HepG2 (cell line): ENCODE data around the gene POU2AF2. TPM values are rescaled to one million over a fixed set of nuclear protein-coding genes. Genes with fewer than 3 reads are reported as not detected.

ENCODE experiments used
- CTCF ChIP-seq: sonication (generic); formaldehyde crosslinking; IDR thresholded peaks from 2 replicates; pipeline ENCODE4 v1.5.0; 2020; ENCODE audit warnings: mild to moderate bottlenecking, missing genetic modification reagents, moderate library complexity
- HNF4A ChIP-seq: sonication (generic); formaldehyde crosslinking; IDR thresholded peaks from 2 replicates; pipeline ENCODE4 v1.4.0; 2020; ENCODE audit warnings: missing genetic modification reagents
- JDP2 ChIP-seq: sonication (generic); formaldehyde crosslinking; IDR thresholded peaks from 2 replicates; pipeline ENCODE4 v1.8.1; 2022; ENCODE audit warnings: missing genetic modification reagents, borderline replicate concordance
- NAIF1 ChIP-seq: sonication (generic); formaldehyde crosslinking; IDR thresholded peaks from 2 replicates; pipeline ENCODE4 v1.5.0; 2020; ENCODE audit warnings: mild to moderate bottlenecking, missing genetic modification reagents, borderline replicate concordance
- NCOA5 ChIP-seq: sonication (generic); formaldehyde crosslinking; IDR thresholded peaks from 2 replicates; pipeline ENCODE4 v1.4.0; 2020; ENCODE audit warnings: missing genetic modification reagents
- NR2F2 ChIP-seq: IDR thresholded peaks from 2 replicates; pipeline ENCODE4 v1.6.1; 2012; ENCODE audit warnings: low read depth, inconsistent platforms, borderline replicate concordance
- RBAK ChIP-seq: sonication (generic); formaldehyde crosslinking; IDR thresholded peaks from 2 replicates; pipeline ENCODE4 v1.5.1; 2020; ENCODE audit warnings: mild to moderate bottlenecking, missing genetic modification reagents
- REXO4 ChIP-seq: sonication (generic); formaldehyde crosslinking; IDR thresholded peaks from 2 replicates; pipeline ENCODE4 v1.8.0; 2022; ENCODE audit warnings: missing genetic modification reagents, mild to moderate bottlenecking, borderline replicate concordance
- RXRB ChIP-seq: IDR thresholded peaks from 2 replicates; pipeline ENCODE4 v1.6.1; 2016; ENCODE audit warnings: borderline replicate concordance, missing genetic modification reagents, missing compliant biosample characterization
- SAP130 ChIP-seq: IDR thresholded peaks from 2 replicates; pipeline ENCODE4 v1.6.1; 2016; ENCODE audit warnings: low read depth
- SMARCC2 ChIP-seq: fragments of 450-650 bp; IDR thresholded peaks from 2 replicates; pipeline ENCODE4 v1.6.1; 2017; ENCODE audit warnings: antibody characterized with exemption, mild to moderate bottlenecking
- SNRNP70 ChIP-seq: fragments of 200-400 bp; formaldehyde crosslinking; IDR thresholded peaks from 2 replicates; pipeline ENCODE4 v1.6.1; 2017; ENCODE audit warnings: mild to moderate bottlenecking, low read depth, low read length, moderate library complexity
- SRSF4 ChIP-seq: fragments of 200-400 bp; formaldehyde crosslinking; IDR thresholded peaks from one replicate; pipeline ENCODE4 v1.6.1; 2018; ENCODE audit warnings: mild to moderate bottlenecking, low read depth, low read length, moderate library complexity; ENCODE audit not compliant: poor library complexity, severe bottlenecking
- TEAD3 ChIP-seq: optimal IDR thresholded peaks from 2 replicates; pipeline ENCODE3; 2016; ENCODE audit warnings: borderline replicate concordance
- THAP7 ChIP-seq: sonication (generic); formaldehyde crosslinking; IDR thresholded peaks from 2 replicates; pipeline ENCODE4 v1.8.1; 2023; ENCODE audit warnings: mild to moderate bottlenecking, missing genetic modification reagents
- ZBTB2 ChIP-seq: sonication (generic); formaldehyde crosslinking; IDR thresholded peaks from 2 replicates; pipeline ENCODE4 v1.8.0; 2022; ENCODE audit warnings: low read depth, missing genetic modification reagents
- ZBTB20 ChIP-seq: sonication (generic); formaldehyde crosslinking; IDR thresholded peaks from 2 replicates; pipeline ENCODE4 v1.8.1; 2023; ENCODE audit warnings: missing genetic modification reagents, low read depth, mild to moderate bottlenecking, borderline replicate concordance
- ZFP36L2 ChIP-seq: sonication (generic); formaldehyde crosslinking; IDR thresholded peaks from 2 replicates; pipeline ENCODE4 v1.4.0; 2020; ENCODE audit warnings: missing genetic modification reagents
- ZNF256 ChIP-seq: sonication (generic); formaldehyde crosslinking; conservative IDR thresholded peaks from 2 replicates; pipeline ENCODE4 v1.4.0; 2020; ENCODE audit warnings: missing genetic modification reagents
- ZNF275 ChIP-seq: sonication (generic); formaldehyde crosslinking; IDR thresholded peaks from 2 replicates; pipeline ENCODE4 v1.8.0; 2022; ENCODE audit warnings: missing genetic modification reagents, mild to moderate bottlenecking, inconsistent platforms, borderline replicate concordance
- ZNF569 ChIP-seq: sonication (generic); formaldehyde crosslinking; IDR thresholded peaks from 2 replicates; pipeline ENCODE4 v1.5.0; 2020; ENCODE audit warnings: mild to moderate bottlenecking, missing genetic modification reagents, moderate library complexity, borderline replicate concordance
- ZNF580 ChIP-seq: IDR thresholded peaks from 2 replicates; pipeline ENCODE4 v1.6.1; 2016; ENCODE audit warnings: low read depth, borderline replicate concordance
- ZNF614 ChIP-seq: IDR thresholded peaks from 2 replicates; pipeline ENCODE4 v1.6.1; 2018; ENCODE audit warnings: missing biosample characterization, missing genetic modification reagents, inconsistent platforms, borderline replicate concordance
- ZNF724P ChIP-seq: sonication (generic); formaldehyde crosslinking; IDR thresholded peaks from 2 replicates; pipeline ENCODE4 v1.8.0; 2022; ENCODE audit warnings: missing genetic modification reagents, borderline replicate concordance
- ZSCAN22 ChIP-seq: sonication (generic); formaldehyde crosslinking; IDR thresholded peaks from 2 replicates; pipeline ENCODE4 v1.4.0; 2020; ENCODE audit warnings: mild to moderate bottlenecking, missing genetic modification reagents
- ZSCAN25 ChIP-seq: sonication (generic); formaldehyde crosslinking; IDR thresholded peaks from 2 replicates; pipeline ENCODE4 v1.8.0; 2022; ENCODE audit warnings: mild to moderate bottlenecking, missing genetic modification reagents
- polyA plus RNA-seq, 8 experiments: library from polyadenylated mRNA; depleted of rRNA in 3 of 8; stranded (reverse) in 7 of 8; unstranded in 1 of 8; fragments of >200 nt; fragmentation: Illumina TruSeq in 4 of 8; extraction: Trizol in 4 of 8; gene quantifications; 2 replicates each; pipeline versions ENCODE4 v1.2.1 to v1.2.3, GENCODE V29; 2011 to 2016; ENCODE audit warnings: low read depth in 4 of 8, missing spikeins in 1 of 8, mixed read lengths in 1 of 8; ENCODE audit not compliant: insufficient read depth in 1 of 8
- total RNA-seq, 5 experiments: library from RNA; depleted of rRNA; stranded (reverse); fragments of >200 nt; fragmentation: Illumina TruSeq; extraction: Trizol; gene quantifications; 2 replicates each; pipeline ENCODE4 v1.2.3, GENCODE V29; 2016; ENCODE audit warnings: low read depth in 1 of 5

POU2AF2 gene
- total and polyA plus RNA-seq, 2 of the 13 experiments (the other 11 are each of a cell fraction or from before 2014, with no cell fraction given) = 0.11 TPM; not detected in 1

GRCh38 chr11:111330234-111330893 is 84.8 kb downstream of the POU2AF2 start (continued):
- TF ChIP-seq SMARCC2 (no peak), ZFP36L2 (no peak), ZNF275 (CRISPR knock-in tag) (no peak), SAP130 (no peak), SRSF4 (no peak), RBAK (CRISPR knock-in tag) (no peak), TEAD3 (CRISPR knock-in tag) (peak; percentile 56), ZBTB2 (no peak), REXO4 (no peak), ZNF724P (no peak), ZNF256 (CRISPR knock-in tag) (no peak), CTCF (CRISPR knock-in tag) (no peak), JDP2 (no peak), HNF4A (peak; percentile 88), ZSCAN25 (no peak), THAP7 (CRISPR knock-in tag) (no peak), NCOA5 (CRISPR knock-in tag) (no peak), ZBTB20 (CRISPR knock-in tag) (no peak), ZNF614 (CRISPR knock-in tag) (no peak), ZNF569 (CRISPR knock-in tag) (no peak), NR2F2 (peak; percentile 62), ZSCAN22 (CRISPR knock-in tag) (no peak), RXRB (CRISPR knock-in tag) (peak; percentile 74), SNRNP70 (no peak), ZNF580 (CRISPR knock-in tag) (no peak), NAIF1 (CRISPR knock-in tag) (no peak)
